GM21576 (cell line): ENCODE measurements around the gene FAM234B.

Experiments used
- ATAC-seq: cut with Tn5 transposase; IDR thresholded peaks from one replicate; pipeline ENCODE4 v1.9.1; 2021; ENCODE audit warnings: mild to moderate bottlenecking, moderate library complexity; ENCODE audit not compliant: unreplicated experiment

Gene FAM234B

DNA sequence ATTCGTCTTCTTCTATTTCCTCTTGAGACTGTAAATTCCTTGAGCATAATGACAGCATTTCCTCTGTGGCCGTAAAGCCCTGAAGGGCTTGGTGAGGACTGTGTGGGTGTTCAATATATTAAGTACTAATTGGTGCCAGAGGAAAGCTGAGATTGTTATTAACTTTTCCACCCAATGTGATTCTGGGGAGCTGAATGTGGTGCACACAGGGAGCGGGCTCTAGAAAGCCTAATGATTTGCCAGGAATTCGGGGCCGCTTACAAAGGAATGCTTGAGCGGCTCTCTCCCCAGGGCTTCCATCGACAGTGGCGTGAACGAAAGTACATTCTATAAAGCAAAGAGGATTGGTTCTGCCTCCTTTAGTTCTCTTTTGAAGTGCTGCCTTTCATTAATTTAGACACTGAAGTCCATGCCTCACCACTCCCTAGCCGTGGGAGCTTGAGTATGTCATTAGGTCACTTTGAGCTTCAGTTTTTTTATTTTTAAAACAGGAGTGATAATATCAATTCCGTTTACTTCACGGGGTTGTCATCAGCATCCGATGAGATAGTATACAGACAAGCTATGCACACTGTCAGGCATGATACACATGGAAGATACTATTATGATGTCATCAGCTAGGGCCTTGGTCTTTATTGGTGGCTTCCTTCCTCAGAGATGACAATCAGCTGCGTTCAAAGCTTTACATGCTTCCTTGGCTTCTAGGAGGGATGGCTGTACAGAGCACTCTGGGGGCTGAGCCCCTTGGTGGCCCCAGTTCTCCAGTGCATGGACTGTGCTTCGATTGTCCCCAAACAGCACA is 70.3 kb downstream of the FAM234B start:
- ATAC-seq: no peak

DNA sequence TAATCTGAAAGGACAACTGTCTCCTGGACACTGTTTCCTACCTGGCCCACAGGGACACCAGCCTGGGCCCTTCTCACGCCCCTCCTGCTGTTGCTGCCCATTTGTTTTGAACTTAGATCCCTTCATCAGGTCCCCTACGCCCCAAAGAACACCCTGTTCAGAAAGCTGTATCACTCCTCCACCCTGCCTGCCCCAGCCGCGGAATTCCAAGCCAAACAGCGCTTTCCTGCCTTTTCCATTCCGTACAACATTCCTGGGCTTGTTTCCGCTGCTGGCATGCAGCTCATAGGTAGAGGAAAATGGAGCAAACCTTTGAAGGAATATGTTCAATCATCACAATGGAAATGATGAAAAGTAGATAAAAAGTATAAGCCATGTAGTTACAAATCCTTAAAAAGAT is 72.1 kb downstream of the FAM234B start:
- ATAC-seq: no peak

DNA sequence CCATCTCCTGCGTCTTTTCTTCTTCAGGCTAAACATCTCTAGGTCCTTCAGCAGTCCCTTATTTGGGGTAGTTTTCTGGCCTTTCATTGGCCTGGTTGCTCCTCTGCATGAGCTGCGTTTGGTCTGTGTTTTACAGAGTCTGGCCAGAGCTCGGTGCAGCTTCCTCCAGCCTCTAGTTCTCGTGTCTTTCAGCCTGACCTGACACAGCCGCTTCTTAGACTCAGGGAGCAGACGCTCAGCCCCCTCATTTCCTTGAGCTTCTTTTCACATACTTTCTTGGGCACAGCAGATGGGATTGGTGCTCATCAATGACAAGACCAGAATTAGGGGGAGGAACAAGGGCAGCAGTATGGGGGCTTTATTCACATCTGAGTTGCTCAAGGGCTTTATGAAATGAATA is 72.8 kb downstream of the FAM234B start:
- no peak for ATAC-seq

DNA sequence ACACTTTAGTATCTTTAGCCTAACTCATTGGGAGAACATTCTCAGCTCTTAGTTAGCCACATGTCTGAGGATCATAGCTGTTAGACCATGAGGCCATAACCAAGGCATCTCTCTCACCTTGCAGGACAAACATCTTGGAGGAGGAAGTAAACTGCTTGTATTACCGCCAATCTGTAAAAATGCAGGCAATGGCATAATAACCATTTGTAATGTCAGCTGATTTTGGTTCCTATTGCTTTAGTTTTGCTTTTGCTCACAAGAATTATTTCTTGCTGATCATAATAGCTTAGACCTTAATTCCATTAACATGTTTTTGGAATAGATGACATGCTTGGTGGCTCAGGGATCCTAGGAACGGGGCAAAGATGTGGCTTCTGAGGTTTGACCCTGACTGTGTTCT is 75.6 kb downstream of the FAM234B start:
- no peak for ATAC-seq

DNA sequence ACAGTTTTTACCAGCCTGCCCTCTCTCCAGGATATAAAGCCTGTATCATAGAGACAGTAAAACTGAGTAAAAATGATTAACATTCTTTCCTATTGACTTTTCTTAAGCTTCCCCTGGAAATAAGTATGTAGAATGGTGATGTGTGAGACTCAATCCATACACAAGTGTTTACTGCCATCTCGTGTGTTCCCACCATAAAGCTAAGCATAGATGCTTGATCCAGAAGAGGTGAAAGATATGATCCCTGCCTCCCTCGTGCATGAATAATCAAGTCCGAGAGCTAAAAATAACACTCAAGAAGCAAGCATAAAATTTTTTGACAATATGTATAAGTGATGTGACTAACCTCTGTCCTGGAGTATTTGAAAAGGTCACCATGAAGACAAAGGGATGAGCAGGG is 76.2 kb downstream of the FAM234B start:
- no peak for ATAC-seq

DNA sequence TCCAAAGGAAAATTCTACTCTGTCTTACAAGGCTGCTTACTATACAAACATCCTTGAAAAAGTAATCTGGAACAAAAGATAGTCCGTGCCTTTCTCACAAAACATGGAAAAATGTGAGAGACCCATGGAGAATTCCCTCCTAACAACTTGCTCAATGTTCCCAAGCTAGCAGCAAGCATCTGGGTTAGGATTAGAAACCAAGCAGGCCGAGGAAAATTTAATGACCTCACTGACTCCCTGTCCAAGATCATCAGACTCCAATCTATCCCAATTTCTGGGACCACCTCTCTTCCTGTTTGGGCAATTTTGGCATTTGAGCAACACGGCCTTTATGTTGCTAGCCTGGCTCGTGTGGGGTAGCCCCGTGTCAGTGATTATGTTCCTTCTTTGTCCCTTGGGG is 77.4 kb downstream of the FAM234B start:
- no peak for ATAC-seq

DNA sequence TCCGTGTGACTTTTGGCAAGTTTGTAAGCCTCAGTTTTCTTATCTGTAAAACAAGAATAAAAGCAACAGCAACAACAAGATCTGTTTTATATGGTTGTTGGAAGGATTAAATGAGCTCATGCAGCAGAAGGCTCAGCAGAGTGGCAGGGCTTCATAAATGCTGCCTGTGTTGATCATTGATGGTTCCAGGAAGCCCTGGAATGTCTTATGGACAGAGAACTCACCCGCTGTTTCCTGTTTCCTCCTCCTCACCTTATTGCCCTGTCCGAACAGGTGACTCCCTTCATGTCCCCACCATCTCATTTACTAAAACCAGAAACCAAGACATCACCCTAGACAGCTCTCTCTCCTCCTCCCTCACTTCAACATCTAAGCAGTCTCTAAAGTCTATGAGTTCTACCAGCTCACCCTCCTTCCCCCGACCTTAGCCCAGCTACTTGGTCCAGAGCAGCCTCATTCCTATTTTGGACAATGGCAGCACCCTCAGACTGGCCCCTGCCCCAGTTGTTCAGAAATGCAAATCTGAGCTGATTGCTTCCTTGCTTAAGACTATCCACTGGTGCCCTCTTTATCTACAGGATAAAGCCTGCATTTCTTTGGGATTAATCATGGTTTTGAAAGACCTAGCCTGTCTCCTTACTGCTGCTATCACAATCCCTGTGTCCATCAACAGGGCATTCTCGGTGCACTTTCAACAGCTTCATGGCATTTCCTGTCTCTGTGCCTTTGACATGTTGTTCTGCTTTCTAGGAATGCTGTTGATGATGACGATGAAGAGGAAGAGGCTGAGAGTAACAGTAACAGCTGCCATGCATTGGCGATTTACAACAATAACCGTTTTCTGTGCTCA is 80.7 kb downstream of the FAM234B start:
- no peak for ATAC-seq

DNA sequence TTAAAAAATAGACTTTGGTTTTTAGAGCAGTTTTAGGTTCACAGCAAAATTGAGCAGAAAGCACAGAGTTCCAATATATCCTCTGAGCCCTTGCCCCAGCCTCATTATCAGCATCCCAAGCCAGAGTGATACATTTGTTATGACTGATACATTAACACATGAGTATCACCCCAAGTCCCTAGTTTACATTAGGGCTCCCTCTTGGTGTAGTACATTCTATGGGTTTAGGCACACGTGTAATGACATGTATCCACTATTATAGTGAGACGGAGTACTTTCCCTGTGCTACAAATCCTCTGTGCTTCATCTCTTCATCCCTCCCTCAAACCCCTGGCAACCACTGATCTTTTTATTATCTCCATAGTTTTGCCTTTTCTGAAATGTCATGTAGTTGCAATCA is 81.8 kb downstream of the FAM234B start:
- ATAC-seq: no peak

DNA sequence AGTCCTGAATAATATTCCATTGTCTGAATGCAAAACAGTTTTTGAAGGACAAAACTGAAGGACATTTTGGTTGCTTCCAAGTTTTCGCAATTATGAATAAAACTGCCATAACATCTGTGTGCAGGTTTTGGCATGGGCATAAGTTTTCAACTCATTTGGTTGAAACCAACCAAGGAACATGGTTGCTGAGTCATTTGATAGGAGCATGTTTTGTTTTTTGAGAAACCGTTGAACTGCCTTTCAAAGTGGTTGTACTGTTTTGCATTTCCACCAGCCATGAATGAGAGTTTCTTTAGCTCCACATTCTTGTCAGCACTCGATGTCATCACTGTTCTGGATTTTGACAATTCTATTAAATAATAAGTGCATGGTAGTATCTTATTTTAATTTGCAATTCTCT is 82.3 kb downstream of the FAM234B start:
- ATAC-seq: no peak

DNA sequence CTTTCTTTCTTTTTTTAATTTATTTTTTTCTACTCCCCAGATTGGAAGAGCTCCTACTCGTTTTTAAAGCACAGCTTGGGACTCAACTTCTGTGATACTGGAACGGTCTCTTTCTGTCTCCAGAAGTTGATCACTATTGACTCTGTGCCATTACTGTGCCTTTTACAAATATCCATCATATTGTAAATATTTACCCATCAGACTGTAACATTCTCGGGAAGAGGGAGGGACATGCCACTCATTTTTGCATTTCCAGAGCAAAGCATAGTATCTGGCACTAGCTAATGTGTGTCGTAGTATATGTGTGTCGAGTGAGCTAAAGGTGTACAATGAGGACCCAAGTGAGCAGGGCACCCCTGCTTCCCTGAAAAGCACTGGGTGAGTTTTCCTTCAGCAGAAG is 83.3 kb downstream of the FAM234B start:
- no peak for ATAC-seq

DNA sequence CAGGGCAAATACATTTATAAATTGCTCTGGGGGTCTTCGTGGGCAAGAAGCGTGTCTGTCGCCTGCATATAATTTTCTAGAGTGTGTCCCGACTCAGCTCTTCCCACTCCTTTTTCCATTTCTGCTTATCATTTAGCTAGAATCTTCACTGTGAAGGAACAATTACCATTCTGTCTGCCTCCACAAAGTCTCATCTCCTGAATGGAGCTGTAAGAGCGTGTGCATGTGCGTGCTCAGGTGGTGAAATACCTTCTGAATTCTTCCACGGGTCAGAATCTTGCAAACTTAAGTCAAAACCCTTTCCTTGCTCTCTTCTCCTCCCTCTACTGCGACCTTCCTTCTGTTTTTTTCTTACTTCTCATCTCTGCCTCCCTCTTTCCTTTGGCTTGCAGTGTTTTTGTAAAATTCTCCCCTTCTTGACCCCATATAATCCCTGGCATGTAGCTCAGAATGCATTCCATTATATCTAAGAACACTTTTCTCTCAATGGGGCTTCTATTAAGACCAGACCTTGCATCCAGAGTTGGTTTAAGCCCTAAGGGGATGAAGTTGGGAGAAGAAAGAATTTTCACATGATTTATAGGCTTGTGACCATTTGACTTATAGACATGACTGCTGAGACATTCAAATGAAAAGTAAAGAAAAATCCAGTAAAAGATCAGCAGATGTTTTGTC is 84.2 kb downstream of the FAM234B start:
- ATAC-seq: no peak

DNA sequence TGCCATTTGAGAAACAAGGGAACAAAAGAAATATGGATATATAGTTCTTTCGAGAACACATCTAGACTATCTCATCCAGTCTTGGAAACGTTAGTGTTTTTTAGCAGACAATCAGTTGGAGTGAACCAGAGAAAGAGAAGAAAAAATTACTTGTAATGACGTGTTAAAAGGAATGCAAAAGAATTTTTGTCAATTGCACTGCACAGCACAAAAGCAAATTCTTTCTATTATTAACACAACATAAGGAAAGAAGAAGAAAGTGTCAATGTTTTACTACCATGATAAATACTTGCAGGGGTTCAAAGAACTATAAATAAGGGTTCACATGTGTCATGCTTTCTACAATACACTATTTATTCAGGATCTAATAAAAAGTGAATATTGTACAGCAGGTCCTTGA is 86.8 kb downstream of the FAM234B start:
- no peak for ATAC-seq
